HG02678 (cell line): Measurements from ENCODE around the gene POU6F2.

Source experiments
- ATAC-seq: cut with Tn5 transposase; IDR thresholded peaks from one replicate; pipeline ENCODE4 v1.9.1; 2021; ENCODE audit warnings: mild to moderate bottlenecking, moderate library complexity; ENCODE audit not compliant: unreplicated experiment

Gene POU6F2

DNA sequence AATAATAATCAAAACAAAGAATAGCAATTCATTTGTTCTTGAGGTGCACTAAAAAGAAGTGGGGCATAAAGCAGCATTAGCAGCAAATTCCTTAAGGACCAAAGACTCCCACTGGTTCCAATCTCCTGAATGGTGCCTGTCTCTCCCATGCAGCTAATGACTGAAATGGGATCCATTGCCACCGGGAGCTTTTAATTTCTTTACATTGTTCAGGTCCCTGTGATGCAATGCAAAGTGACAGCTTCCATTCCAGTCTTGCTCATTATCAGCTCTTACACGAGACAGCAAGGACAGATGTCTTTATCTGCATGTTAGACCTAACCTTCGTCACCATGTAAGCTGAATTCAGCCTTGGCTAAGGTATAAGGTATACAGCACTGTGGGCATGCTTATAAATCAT lies 148.1 kb downstream of the POU6F2 start:
- no peak for ATAC-seq

DNA sequence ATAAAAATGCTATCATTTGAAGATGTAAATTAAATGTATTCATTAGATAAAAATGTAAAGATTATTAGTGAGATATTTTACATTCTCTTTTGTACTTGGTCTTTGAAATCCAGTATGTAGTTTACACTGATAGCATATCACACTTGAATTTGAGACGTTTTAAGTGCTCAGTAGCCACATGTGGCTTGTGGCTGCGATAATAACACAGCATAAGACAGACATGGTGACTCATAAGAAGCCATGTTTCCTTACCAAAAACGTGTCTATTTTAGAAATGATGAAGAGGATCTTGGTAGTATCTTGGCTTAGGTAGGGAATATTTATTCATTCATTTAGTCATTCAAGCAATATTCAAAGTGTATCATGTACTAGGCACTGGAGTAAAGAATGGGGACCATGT lies 149.3 kb downstream of the POU6F2 start:
- ATAC-seq: no peak

DNA sequence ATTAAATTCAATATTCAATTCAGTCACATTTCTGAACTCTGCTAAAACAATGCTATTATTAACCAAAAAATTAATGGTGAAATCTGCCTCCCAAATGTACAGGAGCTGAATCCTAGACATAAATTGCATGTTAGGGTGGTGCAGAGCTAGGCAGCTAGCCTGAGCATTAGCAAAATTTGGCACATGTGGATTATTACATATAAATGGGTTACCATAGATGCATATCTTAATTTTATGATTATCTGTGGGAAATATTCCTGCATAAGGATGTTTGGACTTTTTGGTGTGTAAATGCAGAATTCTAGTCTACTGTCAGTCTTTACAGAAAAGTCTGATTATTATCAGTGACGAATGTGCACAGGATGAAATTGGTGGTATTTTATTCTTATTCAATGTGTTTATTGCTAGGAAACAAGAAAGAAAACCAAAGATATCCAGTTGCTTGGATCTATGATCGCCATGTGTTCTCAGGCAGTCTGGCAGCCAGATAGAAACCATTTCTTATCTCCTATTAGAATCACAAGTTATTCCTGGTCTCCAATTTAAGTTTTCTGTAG lies 150.7 kb downstream of the POU6F2 start:
- no peak for ATAC-seq

DNA sequence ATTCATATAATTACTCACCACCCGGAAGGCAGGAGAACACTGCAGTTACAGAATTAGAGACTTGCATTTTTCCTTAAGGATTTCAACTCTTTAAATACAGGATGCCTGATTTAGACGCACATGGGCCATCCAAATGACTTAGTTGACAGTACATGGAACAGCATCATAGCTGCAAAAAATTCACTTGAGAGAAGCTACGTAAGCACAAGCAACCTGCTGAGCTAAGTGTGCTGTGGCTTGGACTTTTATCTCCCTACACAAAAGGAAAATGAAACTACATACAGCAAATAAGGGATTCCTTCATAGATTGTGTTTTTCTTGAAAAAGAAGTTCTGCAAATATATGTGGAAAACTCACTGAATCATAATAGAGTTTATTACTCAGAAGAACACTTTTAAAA lies 152.6 kb downstream of the POU6F2 start:
- no peak for ATAC-seq

DNA sequence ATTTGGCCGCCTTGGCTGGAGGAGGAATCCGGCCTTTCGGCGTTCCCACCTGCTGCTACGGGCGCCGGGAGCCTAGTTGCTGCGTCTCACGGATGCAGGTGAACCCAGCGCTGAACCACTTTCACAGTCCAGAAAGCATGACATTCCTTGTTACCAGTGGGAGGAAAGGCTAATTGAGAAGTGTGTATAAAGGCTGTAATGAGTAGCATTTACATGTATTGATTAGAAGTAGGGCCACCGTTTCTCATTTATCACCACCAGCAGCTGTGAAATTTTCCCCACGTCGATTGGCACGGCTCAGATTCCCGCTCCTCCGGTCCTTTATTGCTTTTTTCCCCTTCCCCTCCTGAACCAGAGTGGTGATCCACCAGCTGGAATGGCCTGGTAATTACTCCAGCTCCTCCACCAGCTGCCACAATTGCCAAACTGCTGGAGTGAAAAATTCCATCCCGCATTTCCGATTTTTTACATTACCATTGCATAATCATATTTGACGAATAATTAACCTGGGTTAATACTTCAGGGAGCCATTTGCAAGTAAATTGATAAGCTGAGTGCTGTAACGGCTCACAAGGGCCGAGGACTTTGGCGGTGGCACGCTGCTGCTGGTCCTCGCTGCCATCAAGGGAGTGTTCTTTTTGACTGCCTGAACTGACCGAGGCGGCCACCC lies 153.3 kb downstream of the POU6F2 start:
- no peak for ATAC-seq

DNA sequence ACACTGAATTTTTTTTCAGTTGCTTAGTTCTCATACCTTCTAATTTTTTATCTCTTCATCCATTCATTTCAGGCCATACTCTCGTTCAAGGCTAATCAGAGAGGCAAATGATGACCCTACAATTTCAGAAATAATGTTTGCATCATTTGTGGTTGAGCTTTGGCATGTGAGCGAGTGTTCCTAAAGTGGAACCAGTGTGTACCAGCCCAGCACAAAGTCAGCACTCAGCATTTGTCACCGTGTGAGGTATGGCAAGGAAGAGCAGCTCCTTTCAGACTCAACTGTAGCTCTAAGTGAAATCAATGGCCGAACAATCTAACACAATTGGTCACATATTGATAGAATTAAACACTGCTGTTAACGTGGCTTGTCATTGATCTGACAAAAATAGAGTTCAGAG lies 154.6 kb downstream of the POU6F2 start:
- ATAC-seq: no peak

DNA sequence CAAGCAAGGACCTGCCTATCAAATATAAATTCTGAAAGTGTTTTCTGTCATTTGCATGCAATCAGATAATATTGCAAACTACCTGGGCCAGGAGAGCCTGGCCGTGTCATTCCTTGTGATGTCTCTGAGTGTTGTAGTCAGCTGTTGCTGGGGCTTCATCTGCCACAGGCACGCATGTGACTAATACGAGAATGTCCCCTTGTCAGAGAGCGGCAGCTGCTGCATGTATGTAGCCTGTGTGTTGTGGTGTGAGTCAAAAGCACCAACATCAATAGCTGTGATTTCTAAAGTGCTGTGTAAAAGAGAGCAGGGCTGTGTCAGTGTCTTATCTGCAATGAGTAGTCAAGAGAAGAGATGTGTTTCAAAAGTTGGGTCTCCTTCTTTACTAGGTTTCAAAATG lies 155.4 kb downstream of the POU6F2 start:
- ATAC-seq: no peak

DNA sequence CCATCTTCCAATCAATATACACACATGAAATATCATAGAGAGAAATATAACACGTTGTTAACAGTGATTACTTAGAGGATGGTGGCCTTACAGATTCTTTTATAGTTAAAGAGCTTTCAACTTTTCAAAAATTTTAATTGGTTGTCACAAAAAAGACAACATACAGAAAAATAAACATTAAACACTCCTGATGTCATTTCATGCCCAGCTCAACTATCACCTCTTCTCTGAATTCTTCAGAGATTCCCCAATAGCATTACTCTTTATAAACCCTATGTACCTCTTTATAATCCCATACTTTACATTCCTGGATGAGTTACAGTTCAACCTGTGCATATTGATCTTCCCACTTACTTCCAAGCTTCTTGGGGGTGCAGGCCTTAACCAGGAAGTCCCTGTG lies 159.8 kb downstream of the POU6F2 start:
- ATAC-seq: no peak

DNA sequence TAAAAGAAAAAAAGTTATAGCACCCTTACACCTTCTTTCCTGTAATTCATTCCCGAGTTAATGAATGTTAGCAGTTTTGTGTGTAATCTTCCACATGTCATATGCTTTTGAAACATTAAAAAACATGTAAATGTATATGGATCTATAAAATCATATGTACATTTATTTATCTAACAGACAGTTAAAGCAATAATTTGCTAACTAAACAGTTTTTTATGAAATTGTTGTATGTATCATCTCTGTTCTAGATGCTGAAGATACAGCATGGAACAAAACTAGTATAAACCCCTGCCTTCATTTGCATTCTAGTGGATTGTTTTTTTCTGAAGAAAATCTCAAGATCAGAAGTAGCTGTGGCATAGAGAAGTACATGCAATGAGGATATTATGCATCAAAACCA lies 165.0 kb downstream of the POU6F2 start:
- ATAC-seq: no peak

DNA sequence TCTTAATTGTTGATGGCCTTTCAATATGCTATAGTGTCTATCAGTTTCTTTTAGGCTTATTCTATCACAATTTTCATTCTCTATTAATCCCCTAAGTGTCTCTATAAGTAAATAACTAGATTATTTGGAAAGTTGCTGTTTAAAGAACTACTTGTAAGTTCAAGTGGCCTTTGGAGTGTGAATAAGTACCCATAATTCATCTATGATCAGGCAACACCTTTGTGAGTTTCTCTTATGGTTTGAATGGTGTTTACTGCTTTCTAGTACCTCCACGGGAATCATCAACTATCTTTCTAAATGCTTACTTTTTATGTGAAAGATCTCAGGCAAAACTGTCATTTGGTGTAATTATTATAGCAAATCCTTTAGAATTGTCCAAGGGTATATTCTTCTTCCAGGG lies 166.7 kb downstream of the POU6F2 start:
- no peak for ATAC-seq

DNA sequence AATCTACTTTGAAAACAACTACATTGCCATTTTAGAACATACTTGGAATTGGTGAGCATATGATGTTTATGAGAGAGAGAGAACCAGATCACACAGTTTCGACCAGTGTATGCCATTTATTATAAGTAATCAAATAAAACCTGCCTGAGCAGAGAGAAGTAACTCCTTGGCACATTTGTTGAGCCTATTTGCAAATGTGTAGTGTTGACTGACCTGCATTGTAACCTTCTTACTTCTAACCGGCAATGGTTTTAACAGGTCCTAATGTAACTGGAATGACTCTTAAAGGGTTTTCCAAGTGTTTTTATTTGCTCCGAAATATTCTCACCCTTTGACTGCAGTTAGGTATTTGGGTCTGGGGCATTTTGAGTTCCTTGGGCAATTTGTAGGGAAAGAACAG lies 167.6 kb downstream of the POU6F2 start:
- no peak for ATAC-seq

DNA sequence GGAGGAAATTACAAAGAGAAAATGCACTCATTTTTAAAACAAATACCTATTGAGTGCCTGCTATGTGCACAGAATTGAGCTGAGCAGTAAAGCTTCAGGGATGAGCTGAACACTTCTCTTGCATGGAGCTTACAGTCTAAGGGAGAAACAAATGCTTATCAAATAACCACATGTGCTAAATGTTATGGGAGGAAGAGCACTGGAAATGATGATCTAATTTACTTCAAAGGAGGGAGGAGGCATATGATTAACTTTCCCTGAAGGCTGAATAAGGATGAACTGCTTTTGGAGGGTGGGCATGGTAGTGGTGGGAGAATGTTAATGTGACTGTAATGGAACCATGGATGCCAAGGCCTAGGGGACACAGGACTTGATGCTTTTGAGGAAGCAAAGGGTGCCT lies 168.2 kb downstream of the POU6F2 start:
- ATAC-seq: no peak

DNA sequence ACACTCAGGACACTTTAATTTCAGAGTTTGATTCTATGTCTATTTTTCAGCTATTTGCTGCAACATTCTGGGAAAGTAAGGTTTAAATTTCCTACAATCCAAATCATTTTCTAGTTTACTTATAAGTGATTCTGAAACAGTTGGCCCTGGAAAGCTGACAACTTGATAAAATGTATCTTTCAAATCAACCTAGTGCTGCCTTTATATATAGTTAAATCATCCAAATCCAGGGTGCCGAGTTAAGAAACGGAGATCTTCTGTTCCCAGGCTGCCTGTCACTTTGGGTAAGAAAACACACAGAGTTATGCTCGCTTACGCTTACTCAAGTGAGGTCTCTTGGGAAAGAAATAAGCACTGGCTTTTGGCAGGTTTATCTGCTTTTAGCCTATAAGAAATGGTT lies 175.0 kb downstream of the POU6F2 start:
- no peak for ATAC-seq

DNA sequence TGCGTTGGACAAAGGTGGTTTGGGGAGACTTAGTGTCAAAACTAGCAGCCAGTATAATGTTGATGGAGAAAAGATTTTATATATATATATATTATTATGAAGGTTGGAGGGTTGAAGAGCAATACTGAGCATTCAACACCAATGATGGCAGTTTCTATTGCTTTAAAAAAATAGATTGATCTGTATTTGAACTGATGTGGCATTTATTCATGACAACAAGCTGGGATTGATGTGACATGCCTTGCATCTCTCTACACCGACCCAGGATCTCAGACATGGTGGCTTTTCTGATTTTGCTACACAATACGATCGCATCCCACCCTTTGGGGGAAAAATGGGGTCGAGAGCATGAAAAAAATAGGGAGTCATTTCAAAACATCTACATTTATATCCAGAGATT lies 175.4 kb downstream of the POU6F2 start:
- no peak for ATAC-seq

DNA sequence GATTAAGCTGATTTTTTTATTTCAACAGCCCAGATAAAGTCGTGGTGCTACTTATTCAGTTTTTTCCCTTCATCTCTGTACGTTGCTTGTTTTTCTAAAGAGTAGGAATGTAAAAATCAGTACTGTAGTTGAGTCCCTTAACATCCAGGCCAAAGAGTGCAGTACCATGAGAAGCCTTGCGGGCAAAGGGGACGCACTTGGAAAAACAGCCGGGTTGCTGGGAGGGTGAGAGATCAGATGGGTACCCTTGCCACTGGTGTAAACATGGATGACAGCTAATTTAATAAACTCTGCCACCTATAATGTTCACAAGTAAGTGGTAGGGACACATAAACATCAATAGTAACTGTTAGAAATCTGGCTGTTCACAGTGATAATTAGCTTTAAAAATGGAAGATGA lies 175.9 kb downstream of the POU6F2 start:
- no peak for ATAC-seq

DNA sequence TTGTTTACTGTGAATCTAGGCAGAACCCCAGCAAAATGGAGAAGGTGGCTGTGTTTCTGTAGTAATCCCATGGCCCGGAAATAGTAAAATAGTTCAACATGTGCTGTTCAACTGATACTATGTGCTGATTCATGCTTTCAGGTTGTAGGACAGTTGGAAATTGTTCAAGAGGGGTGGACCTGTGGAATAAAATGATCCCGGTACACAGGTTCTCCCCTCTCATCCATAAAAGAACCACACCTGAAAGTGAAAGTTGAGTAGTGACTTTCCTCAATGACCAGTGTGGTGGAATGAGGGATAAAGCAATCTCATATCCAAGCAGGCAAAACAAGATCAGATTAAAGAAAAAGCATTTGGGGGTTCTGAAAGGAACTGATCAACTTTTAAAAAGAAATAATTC lies 177.1 kb downstream of the POU6F2 start:
- ATAC-seq: no peak

DNA sequence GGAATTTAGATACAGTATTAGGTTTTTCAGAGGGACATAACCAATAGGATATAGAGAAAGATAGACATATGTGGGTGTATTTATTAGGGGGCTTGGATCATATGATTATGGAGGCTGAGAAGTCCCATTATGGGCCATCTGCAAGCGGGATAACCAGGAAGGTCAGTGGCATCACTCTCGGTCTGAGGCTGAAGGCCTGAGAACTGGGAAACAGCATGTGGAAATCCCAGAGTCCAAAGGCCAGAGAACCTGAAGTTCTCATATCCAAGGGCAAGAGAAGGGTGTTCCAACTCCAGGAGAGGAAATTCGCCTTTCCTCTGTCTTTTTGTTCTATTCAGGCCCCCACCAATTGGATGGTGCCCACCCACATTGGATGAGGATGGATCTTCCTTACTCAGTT lies 180.7 kb downstream of the POU6F2 start:
- no peak for ATAC-seq

DNA sequence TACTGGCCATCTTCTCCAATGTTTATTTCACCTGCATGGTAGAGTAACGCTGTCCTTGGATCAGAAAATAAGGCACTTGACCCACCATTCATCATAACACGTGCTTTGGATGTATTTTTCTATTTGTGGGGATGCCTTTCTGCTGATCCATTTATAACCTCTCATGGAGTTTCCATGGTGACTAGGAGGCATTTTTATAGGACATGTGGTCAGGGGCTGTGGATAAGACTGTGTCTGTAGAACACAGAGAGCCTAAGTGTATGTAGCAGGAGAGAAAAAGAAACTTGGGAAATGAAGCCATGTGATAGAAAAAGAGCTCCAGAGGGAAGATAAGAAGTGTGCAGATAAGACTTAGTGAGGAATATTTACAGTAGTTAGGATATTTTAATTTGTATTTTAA lies 184.2 kb downstream of the POU6F2 start:
- no peak for ATAC-seq

DNA sequence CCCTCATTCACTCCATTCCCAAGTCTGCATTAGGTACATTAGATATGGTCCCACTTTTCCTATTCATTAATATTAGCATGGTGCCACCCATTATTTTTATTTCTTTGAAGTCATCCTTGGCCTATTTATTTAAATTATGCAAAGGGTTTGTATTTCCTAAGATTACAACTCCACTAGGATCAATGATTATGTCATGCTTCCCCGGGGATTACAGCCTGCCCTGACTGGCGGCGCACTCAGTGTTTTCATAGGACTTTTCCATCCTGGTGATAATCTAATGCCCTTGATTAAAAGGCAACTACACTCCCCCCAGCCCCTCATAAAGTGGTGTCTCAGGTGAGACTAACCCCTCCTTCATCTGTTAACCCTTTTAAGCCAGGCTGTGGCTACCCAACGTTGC lies 187.2 kb downstream of the POU6F2 start:
- no peak for ATAC-seq

DNA sequence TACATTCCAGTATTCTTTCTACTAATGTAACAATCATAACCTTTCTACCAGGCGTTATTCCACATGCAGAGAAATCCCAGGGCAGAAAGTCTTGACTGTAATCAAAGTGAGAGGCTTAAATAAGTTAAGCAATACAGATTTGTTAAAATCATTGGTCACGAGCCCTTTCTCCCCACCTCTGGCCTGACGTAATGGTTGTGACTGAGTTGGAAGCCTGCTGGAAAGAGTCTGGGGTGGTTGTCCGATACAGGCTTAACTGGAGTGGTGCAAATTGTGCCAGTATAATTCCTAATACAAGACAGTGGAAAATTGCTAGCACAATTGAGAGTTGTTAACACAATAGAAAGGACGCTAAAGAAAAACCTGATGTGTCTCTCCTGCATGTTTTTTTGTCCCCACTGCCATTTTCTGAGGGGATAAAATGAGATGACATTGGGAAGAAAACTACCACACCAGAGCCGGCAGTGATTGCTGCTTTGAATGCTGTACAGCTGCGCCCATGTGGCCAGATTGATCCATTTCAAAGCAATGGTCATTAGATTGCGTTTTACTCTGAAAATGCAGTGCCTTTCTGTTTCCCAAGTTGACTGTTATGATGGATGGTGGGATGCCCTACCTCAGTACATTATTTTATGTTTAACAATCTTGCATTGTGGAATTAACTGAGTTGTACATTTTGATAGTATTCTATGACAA lies 190.8 kb downstream of the POU6F2 start:
- ATAC-seq: no peak

DNA sequence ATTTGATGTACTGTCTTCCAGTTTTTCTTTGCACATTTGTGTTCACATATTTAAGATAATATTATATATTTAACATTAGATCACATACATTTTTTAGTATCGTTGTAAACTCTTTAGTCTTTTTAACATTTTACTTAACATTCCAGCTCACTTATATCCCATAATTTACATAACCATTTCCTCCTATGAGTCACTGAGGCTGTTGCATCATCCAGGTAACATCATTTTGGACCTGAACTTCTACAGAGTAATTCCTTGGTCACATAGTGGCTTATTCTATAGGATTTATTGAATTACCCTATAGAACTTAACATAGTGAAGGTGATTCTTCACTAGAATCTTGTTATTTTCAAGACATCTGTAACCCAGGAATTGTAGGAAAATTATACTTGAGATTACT lies 194.4 kb downstream of the POU6F2 start:
- no peak for ATAC-seq

DNA sequence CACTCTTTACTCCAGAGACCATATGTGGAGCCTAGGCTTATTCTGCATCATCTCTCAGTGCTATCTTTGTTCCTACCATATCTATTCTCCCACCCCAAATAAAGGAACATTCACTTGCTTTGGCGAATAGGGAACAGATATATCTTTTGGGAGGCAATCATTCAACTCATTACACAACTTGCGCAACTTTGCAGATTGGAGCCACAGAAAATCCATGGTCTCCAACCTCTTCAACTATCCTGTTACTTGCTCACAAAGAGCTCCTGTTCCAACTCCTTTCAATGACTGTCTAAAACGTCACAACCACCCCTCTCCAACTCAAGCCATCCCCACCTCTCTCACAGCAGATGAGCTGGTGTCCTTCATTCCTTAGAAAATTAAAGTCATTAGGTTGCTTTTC lies 203.7 kb downstream of the POU6F2 start:
- no peak for ATAC-seq

DNA sequence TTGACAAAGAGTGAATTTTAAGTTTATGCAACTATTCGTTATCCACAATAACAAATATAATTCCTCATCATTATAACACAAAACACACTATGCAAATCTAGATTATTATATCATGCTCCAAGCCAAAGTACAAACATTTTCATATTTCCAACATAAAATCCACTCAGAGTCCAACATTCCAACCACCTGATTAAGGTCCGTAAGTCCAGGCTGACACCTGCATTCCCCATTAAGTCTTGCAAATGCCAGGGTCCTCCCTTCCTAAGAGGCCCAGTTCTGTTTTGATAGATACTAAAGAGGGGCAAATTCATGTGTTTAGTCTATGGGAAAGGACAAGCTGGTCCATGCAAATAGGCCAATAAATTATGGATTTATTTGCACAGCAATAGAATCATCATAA lies 206.1 kb downstream of the POU6F2 start:
- no peak for ATAC-seq
